ENCODE measurements around the gene PDE9A. TPM values are rescaled to one million over a fixed set of nuclear protein-coding genes. Genes with fewer than 3 reads are reported as not detected.

Gene PDE9A
- total RNA-seq, 2 donors from 2014 or later: 45.9 to 62.4 TPM

DNA sequence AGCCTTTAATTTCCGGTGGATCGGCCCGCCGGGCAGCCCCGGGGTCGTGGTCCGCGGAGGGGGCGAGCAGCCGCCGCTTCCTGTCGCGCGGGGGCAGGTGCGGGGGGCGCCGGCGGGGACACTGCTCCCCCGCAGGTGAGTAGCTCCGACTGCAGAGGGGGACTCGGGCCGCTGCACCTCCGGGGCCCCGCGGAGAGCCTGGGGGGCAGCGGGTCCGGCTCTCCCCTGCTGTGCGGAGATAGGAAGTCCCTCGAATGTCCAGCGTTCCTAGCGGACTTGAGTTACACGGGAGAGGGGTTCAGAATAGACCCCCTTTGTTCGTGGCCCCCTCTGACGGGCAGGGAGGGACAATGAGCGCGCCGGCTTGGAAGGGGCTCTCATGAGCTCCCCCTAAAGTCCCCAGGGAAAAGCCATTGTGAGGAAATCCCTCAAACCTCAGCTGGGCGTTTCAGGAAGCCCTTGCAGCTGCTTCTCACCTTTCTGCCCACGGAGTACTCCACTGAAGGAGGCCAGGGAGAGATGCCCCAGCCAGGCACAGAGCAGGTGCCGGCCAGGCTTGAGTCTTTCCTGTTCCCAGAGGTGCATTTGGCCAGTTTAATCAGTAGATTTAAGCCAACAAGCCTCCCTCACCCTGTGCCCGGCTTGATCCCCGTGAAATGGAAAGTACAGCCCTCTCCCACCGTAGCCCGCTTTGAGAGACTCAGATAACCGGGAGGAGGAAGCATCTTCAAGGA, 925 bp downstream of the PDE9A start:
- Histone ChIP-seq H3K9me3 (ENCODE audit: control insufficient read depth, low read length) (no peaks in the 10 kb centered on the region), H3K4me1 (ENCODE audit: control insufficient read depth, insufficient read depth, low read length) (peaks cover 20% of the 10 kb centered on the region), H3K36me3 (ENCODE audit: control insufficient read depth, insufficient read depth, low read length) (peaks cover 13% of the 10 kb centered on the region), H3K27ac (ENCODE audit: low read depth, low read length) (peak overlapping the region; percentile 73), H3K9ac (ENCODE audit: extremely low read depth, low read length, poor library complexity, severe bottlenecking) (peak overlapping the region; percentile 66), H3K4me3 (ENCODE audit: low read length) (peak overlapping the region; percentile 96), H3K27me3 (ENCODE audit: control insufficient read depth, insufficient read depth, low read length, poor library complexity, severe bottlenecking) (no peaks in the 10 kb centered on the region)
- TF ChIP-seq, protein P1, sequence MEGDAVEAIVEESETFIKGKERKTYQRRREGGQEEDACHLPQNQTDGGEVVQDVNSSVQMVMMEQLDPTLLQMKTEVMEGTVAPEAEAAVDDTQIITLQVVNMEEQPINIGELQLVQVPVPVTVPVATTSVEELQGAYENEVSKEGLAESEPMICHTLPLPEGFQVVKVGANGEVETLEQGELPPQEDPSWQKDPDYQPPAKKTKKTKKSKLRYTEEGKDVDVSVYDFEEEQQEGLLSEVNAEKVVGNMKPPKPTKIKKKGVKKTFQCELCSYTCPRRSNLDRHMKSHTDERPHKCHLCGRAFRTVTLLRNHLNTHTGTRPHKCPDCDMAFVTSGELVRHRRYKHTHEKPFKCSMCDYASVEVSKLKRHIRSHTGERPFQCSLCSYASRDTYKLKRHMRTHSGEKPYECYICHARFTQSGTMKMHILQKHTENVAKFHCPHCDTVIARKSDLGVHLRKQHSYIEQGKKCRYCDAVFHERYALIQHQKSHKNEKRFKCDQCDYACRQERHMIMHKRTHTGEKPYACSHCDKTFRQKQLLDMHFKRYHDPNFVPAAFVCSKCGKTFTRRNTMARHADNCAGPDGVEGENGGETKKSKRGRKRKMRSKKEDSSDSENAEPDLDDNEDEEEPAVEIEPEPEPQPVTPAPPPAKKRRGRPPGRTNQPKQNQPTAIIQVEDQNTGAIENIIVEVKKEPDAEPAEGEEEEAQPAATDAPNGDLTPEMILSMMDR (conservative IDR thresholded peaks at IDR 0.05): peak; percentile 46
- Mint-ChIP-seq H3K9me3 (no peaks in the 10 kb centered on the region), H3K4me1 (peaks cover 28% of the 10 kb centered on the region), H3K36me3 (ENCODE audit: low read depth) (peaks cover 14% of the 10 kb centered on the region), H3K27ac (peak overlapping the region; percentile 24), H3K27me3 (ENCODE audit: insufficient read depth) (peaks cover 8% of the 10 kb centered on the region), H3K4me3 (peak overlapping the region; percentile 76)
- DNase-seq: peak; percentile 76
- WGBS, 2 experiments (ENCODE audit: insufficient coverage in 1 of 2, insufficient read length in 1 of 2): 3 to 8% methylated on average over 14 to 45 of the region's 45 CpGs

DNA sequence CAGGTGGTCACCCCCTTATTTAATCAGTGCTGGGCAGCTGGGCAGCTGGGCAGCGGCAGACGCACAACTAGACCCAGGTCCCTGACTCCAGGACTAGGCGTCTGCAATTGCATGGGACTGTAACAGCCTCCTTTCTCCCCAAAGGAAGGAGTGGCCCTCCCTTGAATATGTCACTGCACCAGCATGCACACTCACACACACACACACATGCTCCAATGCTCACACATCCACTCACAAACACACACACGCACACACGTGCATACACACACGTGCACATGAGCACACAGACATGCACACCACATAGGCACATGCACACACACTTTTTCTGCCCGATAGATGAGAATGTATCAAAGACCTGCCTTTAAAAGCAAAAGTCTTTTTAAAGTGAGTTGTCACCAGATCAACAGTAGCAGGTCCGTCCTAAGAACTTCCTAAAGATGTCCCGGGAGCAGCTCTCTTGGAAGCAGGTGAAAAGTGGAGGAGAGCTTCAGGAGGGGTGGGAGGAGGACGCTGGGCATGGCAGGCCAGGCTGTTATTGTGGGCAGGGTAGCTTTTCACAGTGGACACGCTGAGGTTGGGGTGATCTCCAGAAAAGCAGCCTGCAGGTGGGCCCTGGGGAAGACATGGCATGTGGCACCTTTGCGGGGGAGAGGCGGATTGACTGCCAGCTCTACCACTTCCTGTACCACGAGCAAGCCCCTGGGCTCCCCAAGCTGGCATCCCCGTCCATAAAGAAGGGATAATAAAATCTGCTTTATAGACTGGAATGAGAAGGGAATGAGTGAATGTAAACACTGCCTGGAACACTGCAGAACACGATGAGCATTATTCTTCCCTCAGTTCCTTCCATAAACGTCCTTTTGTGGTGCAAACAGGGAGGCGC, 1.7 kb downstream of the PDE9A start:
- WGBS, 2 experiments (ENCODE audit: insufficient coverage in 1 of 2, insufficient read length in 1 of 2): 53 to 54% methylated on average over 8 to 18 of the region's 18 CpGs
- Histone ChIP-seq H3K27ac (ENCODE audit: low read depth, low read length) (no peak overlapping the region), H3K9ac (ENCODE audit: extremely low read depth, low read length, poor library complexity, severe bottlenecking) (peak overlapping the region; percentile 66), H3K9me3 (ENCODE audit: control insufficient read depth, low read length) (no peaks in the 10 kb centered on the region), H3K4me3 (ENCODE audit: low read length) (peak overlapping the region; percentile 96), H3K4me1 (ENCODE audit: control insufficient read depth, insufficient read depth, low read length) (peaks cover 20% of the 10 kb centered on the region), H3K36me3 (ENCODE audit: control insufficient read depth, insufficient read depth, low read length) (peaks cover 16% of the 10 kb centered on the region), H3K27me3 (ENCODE audit: control insufficient read depth, insufficient read depth, low read length, poor library complexity, severe bottlenecking) (no peaks in the 10 kb centered on the region)
- H3K4me3 Mint-ChIP-seq: peak overlapping the region; percentile 76
- TF ChIP-seq, protein P1 (conservative IDR thresholded peaks at IDR 0.05): no peak
- H3K27me3 Mint-ChIP-seq (ENCODE audit: insufficient read depth): peaks cover 4% of the 10 kb centered on the region
- H3K36me3 Mint-ChIP-seq (ENCODE audit: low read depth): peaks cover 14% of the 10 kb centered on the region
- peak overlapping the region; percentile 24 for H3K27ac Mint-ChIP-seq
- no peaks in the 10 kb centered on the region for H3K9me3 Mint-ChIP-seq
- peaks cover 28% of the 10 kb centered on the region for H3K4me1 Mint-ChIP-seq
- no peak for DNase-seq

DNA sequence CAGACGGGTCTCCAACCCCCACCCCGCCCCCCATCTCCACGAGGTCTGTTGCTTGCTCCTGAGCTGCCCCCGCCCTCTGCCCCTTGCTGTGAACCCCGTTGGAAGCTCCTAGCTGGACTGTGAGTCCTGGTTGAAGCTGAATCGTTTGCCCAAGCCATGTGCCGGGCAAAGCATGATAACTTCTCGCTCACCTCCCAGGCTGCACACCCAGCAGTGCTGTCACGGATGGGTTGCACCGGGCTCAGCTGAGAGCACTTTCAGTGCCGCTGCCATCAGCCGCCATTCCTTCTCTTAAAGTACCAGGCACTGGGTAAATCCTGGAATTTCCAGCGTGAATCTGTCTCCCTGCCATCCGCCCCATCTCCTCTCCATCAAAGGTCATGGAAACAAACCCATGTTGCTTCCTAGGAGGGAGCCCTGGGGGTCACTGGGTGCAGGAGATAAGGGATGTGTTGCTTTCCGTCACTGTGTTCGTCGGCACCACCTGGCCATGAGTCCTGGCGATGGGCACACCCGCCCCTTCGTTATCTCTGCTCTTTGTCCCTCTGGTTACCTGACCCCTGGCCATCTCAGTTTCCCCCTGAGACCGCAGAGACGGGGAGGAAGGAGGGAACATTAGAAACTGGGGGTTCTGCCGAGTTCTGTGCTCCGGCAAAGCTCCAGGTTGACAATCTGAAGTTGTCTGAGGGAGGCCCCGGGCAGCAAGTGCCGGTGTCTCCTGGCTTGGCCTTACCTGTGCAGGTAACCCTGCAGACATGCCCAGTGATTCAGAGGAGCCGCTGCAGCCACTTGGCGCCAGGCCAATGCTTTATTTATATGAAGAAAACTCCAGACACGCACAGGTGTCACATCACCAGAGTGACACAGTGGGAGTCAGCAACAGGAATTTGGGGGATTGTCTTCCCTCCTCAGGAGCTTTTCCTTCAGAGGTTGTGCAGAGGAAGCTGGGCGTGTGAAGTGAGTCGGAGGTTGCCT, 2.7 kb downstream of the PDE9A start:
- H3K9me3 Mint-ChIP-seq: no peaks in the 10 kb centered on the region
- peaks cover 28% of the 10 kb centered on the region for H3K4me1 Mint-ChIP-seq
- TF ChIP-seq, protein P1 (conservative IDR thresholded peaks at IDR 0.05): no peak
- H3K27ac ChIP-seq (ENCODE audit: low read depth, low read length): no peak overlapping the region
- H3K36me3 Mint-ChIP-seq (ENCODE audit: low read depth): peaks cover 14% of the 10 kb centered on the region
- H3K27me3 Mint-ChIP-seq (ENCODE audit: insufficient read depth): peaks cover 2% of the 10 kb centered on the region
- peak; percentile 83 for DNase-seq
- peak overlapping the region; percentile 70 for H3K27ac Mint-ChIP-seq
- H3K27me3 ChIP-seq (ENCODE audit: control insufficient read depth, insufficient read depth, low read length, poor library complexity, severe bottlenecking): no peaks in the 10 kb centered on the region
- H3K4me1 ChIP-seq (ENCODE audit: control insufficient read depth, insufficient read depth, low read length): peaks cover 20% of the 10 kb centered on the region
- peaks cover 16% of the 10 kb centered on the region for H3K36me3 ChIP-seq (ENCODE audit: control insufficient read depth, insufficient read depth, low read length)
- H3K4me3 Mint-ChIP-seq: peak overlapping the region; percentile 76
- H3K4me3 ChIP-seq (ENCODE audit: low read length): peak overlapping the region; percentile 96
- no peaks in the 10 kb centered on the region for H3K9me3 ChIP-seq (ENCODE audit: control insufficient read depth, low read length)
- WGBS, 2 experiments (ENCODE audit: insufficient coverage in 1 of 2, insufficient read length in 1 of 2): 64 to 74% methylated on average over 20 to 31 of the region's 31 CpGs
- H3K9ac ChIP-seq (ENCODE audit: extremely low read depth, low read length, poor library complexity, severe bottlenecking): no peak overlapping the region
